Fibroblast of villous mesenchyme (primary cell): ENCODE data around the gene MLX. TPM values are rescaled to one million over a fixed set of nuclear protein-coding genes. Genes with fewer than 3 reads are reported as not detected.
A peak's percentile ranks its signal among the peaks of the same experiment; 100 is the strongest.
"Not testable (repeated sequence)": the region's sequence is repeated elsewhere in the genome, so short reads cannot be mapped to it uniquely, and the experiment has no call there.

Experiments
- DNase-seq: peaks from one replicate; pipeline ENCODE4 v3.0.0-alpha.2; 2010; ENCODE audit warnings: low read depth
- H3K4me3 ChIP-seq: 2 replicates; pipeline ENCODE4 v1.5.1; 2011; ENCODE audit warnings: low read depth, mild to moderate bottlenecking, low read length
- total RNA-seq: library from RNA; depleted of rRNA; stranded (reverse); fragments of >200 nt; gene quantifications from 2 replicates; pipeline ENCODE4 v1.2.3, GENCODE V29; 2012
- TF ChIP-seq, protein P1 (sequence below): IDR thresholded peaks from 2 replicates; pipeline ENCODE4 v1.5.1; 2012; ENCODE audit warnings: low read depth, mild to moderate bottlenecking, low read length; ENCODE audit not compliant: insufficient read depth

MLX gene
- total RNA-seq, 1 donor: 47.5 TPM

DNA sequence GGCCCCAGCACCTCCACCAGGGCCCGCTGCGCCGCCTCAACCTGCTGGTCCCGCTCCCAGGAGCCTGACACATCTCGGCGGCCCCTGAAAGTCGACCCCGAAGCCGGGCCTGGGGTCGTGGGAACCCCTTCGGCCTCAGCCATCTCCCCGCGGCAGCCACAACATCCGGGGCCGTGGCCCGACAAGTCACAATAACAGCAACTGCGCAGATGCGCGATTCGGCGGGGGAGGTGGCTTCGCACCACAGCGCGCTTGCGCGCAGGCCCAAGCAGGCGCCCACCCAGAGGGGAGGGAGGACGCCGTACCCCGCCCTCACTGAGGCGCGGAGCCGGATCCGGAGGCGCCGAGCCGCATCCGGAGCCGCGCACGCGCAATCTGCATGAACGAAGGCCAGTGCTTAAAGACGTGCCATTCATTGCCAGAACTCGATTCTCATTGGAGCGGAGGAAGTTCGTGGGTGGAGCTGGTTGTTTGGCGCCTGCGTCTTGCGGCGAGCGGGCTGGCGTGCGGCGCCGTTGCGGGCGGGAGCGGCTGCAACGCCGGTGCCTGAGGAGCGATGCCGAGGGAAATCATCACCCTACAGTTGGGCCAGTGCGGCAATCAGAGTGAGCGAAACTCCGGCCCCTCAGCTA, 42.4 kb downstream of the MLX start, which contains the start of the genes RETREG3 and TUBG1:
RETREG3 (minus strand) TSS at position 193 of the 632 bp plus-strand sequence; CDS start at position 143, 50 bp downstream.
TUBG1 (plus strand) TSS at position 502 of the 632 bp plus-strand sequence; CDS start at position 557, 55 bp downstream.
- H3K4me3 ChIP-seq: peak within 1 kb of the TSS; percentile 91
- DNase-seq: peak; percentile 99
- TF ChIP-seq, protein P1, sequence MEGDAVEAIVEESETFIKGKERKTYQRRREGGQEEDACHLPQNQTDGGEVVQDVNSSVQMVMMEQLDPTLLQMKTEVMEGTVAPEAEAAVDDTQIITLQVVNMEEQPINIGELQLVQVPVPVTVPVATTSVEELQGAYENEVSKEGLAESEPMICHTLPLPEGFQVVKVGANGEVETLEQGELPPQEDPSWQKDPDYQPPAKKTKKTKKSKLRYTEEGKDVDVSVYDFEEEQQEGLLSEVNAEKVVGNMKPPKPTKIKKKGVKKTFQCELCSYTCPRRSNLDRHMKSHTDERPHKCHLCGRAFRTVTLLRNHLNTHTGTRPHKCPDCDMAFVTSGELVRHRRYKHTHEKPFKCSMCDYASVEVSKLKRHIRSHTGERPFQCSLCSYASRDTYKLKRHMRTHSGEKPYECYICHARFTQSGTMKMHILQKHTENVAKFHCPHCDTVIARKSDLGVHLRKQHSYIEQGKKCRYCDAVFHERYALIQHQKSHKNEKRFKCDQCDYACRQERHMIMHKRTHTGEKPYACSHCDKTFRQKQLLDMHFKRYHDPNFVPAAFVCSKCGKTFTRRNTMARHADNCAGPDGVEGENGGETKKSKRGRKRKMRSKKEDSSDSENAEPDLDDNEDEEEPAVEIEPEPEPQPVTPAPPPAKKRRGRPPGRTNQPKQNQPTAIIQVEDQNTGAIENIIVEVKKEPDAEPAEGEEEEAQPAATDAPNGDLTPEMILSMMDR: peak; percentile 43

DNA sequence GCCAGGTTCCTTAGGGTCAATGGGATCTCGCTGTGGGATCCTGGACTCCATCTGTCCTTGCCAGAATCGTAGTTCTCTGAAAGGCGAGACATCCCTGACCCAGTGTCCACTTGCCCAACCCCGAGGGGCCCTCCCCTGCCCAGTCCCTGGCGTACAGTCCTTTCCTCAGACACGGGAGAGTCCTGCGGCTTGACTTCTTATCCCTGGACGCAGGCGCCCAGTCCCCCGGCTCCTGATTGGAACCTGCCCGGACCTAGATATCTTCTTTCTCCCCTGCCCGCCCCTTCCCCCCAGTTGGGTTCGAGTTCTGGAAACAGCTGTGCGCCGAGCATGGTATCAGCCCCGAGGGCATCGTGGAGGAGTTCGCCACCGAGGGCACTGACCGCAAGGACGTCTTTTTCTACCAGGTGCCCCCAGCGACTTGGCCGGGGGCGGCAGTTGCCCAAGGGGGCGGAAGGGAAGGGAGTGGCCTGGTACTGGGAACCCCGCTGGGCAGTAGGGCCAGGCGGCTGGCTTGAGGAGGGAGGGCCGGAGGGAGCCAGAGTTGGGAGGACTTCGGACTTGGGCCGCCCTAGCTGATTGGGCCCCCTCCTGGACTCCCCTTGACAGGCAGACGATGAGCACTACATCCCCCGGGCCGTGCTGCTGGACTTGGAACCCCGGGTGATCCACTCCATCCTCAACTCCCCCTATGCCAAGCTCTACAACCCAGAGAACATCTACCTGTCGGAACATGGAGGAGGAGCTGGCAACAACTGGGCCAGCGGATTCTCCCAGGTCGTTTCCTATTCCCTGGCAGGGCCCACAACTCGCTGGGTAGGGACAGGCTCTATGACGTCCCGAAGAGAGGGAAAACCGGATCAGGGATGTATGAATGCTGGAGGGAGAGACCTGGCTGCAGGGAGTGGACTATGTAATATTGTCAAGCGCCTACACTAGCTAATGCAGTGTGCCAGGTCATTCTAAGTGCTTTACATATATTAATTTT, 43.2 kb downstream of the MLX start:
- not testable (repeated sequence) for DNase-seq
- H3K4me3 ChIP-seq: peak overlapping the region; percentile 91

DNA sequence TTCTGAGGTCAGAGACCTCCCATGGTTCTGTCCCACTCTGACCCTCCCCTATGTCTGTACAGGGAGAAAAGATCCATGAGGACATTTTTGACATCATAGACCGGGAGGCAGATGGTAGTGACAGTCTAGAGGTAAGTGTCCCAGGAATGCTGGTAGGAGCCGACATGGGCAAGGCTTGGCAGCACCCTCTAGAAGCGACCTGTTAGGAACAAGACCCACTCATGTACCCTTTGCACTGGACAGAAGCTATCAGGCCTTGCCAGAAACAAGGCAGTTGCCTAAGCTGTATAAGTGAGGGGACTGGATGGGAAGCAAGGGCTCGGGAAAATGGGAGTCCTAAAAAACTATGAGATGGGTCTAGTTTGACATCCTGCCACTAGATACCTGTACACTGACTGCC, 45.1 kb downstream of the MLX start:
- TF ChIP-seq, protein P1: no peak
- no peak overlapping the region for H3K4me3 ChIP-seq
- no peak for DNase-seq

DNA sequence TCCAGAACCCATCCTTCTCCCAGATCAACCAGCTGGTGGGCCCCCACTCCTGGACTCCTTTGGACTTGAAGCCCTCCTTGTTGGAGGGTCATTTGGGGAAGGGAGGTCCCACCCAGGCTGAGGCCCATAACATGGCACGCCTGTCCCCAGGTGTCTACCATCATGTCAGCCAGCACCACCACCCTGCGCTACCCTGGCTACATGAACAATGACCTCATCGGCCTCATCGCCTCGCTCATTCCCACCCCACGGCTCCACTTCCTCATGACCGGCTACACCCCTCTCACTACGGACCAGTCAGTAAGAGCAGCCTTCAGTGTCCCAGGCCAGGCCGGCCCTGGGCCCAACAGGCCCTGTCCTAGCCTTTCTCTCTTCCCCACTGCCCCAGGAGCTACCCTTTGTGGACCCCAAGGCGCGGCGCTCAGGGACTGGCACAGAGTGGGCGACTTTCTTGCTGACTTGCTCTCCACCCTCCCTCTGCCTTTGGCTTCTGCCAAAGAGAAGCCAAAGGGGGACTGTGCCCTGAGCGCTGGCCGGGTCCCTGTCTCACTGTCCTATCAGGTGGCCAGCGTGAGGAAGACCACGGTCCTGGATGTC, 46.9 kb downstream of the MLX start:
- no peak for DNase-seq
- TF ChIP-seq, protein P1: no peak
- no peak overlapping the region for H3K4me3 ChIP-seq

DNA sequence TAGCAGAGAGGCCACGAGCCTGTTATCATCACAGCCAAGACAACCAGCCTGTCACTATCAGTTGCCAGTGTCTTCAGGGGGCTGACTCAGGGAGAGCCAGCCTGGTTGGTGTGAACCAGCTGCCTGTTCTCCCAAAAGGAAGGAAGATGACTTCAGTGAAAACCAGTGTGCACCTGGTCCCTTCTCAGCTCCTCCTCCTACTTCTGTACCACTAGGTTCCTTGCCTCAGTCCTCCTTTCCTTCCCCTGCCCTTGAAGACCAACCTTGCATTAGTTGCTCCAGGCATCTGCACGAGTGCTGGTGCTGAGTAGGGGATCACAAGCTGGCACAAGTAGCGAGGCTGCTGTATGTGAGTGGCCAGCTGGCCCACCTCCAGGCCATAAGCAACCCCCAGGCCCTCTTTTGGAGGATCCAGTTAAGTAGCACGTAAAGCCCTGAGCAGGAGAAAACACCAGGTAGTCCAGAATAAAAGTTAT, 51.1 kb downstream of the MLX start:
- DNase-seq: no peak
- TF ChIP-seq, protein P1: no peak
- H3K4me3 ChIP-seq: no peak overlapping the region

DNA sequence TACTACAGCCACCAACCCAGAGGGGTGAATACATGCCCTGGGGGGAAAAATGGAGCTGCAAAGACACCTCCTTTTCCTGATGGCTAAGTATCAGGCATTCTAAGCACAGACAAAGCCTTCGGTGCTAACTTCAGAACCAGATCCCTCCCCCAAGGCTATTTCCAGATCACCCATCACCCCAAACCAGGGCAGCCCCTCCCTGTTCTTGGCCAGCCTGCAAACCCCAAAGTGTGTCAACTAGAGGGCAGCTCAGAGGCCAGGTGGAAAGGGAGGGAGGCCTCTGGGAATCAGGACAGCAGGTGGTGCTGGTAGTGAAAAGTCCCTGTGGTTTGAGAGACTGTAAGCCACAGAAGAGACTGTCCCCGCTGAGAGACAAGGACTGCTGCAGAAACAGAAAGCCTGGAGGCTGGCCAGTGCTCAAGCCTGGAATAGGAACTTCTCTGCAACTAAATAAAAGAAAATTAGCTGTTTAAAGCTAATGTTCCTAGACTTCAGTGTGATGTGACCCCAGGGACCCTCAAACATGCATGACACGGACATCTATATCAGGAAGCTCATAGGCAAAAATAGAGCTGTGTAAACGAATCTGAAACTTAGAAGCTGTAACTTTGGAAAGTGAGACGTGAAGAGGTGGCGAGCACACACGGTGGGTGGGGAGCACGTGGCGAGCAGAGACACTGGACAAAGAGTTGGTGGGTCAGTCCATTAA, 51.7 kb downstream of the MLX start:
- TF ChIP-seq, protein P1: peak; percentile 19
- peak; percentile 22 for DNase-seq
- no peak overlapping the region for H3K4me3 ChIP-seq

DNA sequence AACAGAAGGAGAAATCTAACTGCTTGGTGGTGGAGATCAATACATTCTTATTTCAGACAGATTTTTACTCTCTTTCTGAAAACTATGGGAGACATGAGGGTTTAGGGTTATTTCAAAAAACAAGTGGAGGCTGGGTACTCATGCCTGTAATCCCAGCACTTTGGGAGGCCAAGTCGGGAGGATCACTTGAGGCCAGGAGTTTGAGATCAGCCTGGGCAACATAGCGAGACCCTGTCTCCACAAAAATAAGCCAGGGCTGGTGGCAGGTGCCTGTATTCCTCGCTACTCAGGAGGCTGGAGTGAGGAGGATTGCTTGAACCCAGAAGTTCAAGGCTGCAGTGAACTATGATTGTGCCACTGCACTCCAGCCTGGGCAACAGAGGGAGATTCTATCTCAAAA, 55.1 kb downstream of the MLX start:
- not testable (repeated sequence) for H3K4me3 ChIP-seq, DNase-seq
